NCI-H1105 (cell line): ENCODE data around the gene KLLN.
"Not testable (repeated sequence)": the region's sequence is repeated elsewhere in the genome, so short reads cannot be mapped to it uniquely, and the experiment has no call there.

ENCODE experiments used
- DNase-seq: peaks from one replicate; lab custom pipeline; 2025; lab: John Stamatoyannopoulos, UW

Gene KLLN

DNA sequence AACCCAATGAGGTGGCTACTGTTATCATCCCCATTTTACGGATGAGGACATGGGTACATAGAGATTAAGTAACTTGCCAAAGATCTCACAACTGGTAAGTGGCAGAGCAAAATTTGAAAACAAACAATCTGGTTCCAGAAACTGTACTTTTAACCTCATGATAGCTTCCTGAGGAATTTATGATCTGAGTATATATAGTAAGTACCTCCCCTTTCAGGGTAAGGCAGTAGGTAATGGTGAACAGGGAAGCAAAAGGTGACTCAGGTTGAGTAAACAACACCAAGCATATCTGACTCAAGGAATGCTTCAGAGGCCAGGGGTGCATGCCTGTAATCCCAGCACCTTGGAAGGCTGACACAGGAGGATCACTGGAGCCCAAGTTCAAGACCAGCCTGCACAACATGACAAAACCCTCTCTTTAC, 21.1 kb downstream of the KLLN start:
- DNase-seq = no peak

DNA sequence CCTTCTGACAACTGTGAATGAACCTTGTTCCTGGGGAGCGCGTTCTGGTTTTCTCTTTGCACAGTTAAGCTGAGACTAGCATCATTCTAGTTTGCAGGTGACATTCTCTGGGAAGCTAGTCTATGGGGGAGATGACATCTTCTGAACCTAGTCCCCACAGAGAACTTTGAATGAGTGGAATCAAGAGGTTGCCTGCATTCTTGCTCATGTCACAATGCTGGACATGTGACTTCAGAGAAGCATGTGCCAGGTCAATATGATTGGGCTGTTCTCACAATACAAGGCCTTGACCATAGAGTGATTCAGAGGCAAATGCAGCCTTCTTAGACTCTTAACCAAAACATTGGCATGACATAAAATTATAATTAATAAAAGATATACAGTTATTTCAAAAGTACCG, 22.1 kb downstream of the KLLN start:
- DNase-seq = no peak

DNA sequence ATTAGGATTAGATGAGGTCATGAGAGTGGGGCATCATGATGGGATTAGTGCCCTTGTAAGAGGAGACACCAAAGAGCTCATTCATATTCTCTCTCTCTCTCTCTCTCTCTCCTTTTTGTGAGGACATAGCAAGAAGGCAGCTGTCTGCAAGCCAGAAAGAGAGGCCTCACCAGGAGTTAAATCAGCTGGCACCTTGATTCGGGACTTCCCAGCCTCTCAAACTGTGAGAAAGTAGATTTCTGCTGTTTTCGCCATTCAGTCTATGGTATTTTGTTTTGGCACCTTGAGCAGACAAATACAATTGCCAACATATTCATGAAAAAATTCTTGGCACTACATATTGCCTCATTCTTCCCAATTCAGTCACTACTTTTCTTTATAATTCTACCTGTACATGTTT, 24.7 kb downstream of the KLLN start:
- DNase-seq = no peak

GRCh38 chr10:87837445-87837844, 25.9 kb downstream of the KLLN start:
- DNase-seq = no peak

GRCh38 chr10:87836098-87836497, 27.2 kb downstream of the KLLN start:
- DNase-seq = no peak

DNA sequence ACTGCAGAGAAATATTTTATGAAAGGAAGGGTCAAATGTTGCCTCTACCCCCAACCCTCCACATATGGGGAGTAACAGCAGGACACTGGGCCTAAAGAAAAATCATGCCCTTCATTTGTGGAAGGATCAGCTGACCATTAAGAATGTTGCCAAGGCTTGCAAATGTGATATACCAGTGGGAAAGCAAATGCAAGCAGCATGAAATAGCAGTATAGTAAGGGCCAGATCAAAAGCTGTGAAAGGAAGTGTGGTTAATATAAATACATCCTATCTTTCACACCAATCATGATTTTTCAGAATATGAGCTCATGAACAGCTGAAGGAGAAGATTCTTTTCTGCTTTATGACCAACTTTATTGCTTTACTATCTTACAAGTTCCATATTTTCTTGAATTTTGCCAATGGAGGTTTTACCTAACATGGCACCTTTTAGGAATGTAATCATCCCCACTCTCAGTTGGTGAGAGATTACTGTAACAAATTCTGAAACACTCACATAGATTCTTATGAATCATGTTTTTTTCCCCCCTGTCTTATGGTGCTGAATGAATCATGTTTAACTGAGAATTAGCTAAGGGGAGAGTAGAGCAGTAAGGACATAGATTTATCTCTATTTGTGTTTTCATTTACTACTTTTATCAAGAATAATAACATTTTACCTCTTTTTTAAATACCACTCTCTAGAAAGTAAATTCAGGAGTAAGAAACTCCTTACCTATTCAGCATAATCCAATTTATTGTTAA, 33.2 kb downstream of the KLLN start:
- DNase-seq = no peak

GRCh38 chr10:87829051-87829450, 34.3 kb downstream of the KLLN start:
- not testable (repeated sequence) for DNase-seq

DNA sequence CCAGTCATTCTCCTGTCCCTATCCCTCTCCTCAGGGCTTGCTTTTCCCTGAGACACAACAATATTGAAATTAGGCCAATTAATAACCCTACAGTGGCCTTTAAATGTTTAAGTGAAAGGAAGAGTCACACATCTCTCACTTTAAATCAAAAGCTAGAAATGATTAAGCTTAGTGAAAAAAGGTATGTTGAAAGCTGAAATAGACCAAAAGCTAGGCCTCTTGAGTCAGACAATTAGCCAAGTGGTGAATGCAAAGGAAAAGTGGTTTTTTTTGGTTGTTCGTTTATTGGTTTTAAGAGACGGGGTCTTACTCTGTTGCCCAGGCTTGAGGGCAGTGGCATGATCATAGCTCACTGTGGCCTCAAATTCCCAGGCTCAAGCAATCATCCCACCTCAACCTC, 35.7 kb downstream of the KLLN start:
- DNase-seq = no peak

DNA sequence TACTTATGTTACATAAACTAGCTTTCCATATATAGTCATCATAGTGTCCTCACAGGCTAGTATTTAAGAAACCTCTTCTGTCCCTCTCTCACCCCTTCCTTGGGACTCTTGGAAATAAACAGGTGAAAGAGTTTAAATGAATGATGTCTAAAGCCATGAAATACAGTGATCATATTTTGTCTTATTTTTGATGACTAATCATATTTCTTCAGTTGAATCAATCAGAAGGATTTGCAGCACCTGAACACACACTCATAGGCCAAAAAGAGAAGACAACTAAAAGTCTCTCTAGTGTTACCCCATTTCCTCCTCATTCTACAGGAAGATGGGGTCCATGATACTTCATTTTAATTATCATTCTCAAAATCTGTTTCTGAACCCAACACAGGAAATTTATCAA, 36.7 kb downstream of the KLLN start:
- DNase-seq = no peak

- DNase-seq = no peak
Measured at GRCh38 chr10:87819289-87819585, 44.1 kb downstream of the KLLN start.

- DNase-seq = no peak
Measured at GRCh38 chr10:87818505-87819288, 44.6 kb downstream of the KLLN start.

- DNase-seq = peak; percentile 64
Measured at GRCh38 chr10:87817609-87818504, 45.5 kb downstream of the KLLN start, which contains the start of gene ATAD1. TSS of gene ATAD1 (minus strand) at chr10:87818226. CDS start at chr10:87814599, 3,627 bp downstream.

- DNase-seq = no peak
Measured at GRCh38 chr10:87816898-87817608, 46.3 kb downstream of the KLLN start.

- DNase-seq = no peak
Measured at GRCh38 chr10:87816163-87816897, 47.0 kb downstream of the KLLN start.
